GM23248 (cell line): ENCODE data around the gene SKAP1. TPM values are rescaled to one million over a fixed set of nuclear protein-coding genes. Genes with fewer than 3 reads are reported as not detected.

Source experiments
- DNase-seq: peaks from one replicate; pipeline ENCODE4 v3.0.0-alpha.2; 2015
- H2AFZ ChIP-seq: fragments of 200-600 bp; sonication (generic); 2 replicates; pipeline ENCODE4 v1.6.1; 2016; ENCODE audit warnings: antibody characterized with exemption
- H3F3A ChIP-seq: fragments of 200-600 bp; sonication (generic); 2 replicates; pipeline ENCODE4 v1.6.1; 2016; ENCODE audit warnings: mild to moderate bottlenecking, antibody characterized with exemption, mixed run types; ENCODE audit not compliant: insufficient read depth
- H3K27ac ChIP-seq: fragments of 200-600 bp; sonication (generic); 2 replicates; pipeline ENCODE4 v1.5.1; 2016; ENCODE audit warnings: mild to moderate bottlenecking
- H3K27me3 ChIP-seq: fragments of 200-600 bp; sonication (generic); replicated peaks from 2 replicates; pipeline ENCODE4 v1.6.1; 2016; ENCODE audit warnings: mild to moderate bottlenecking; ENCODE audit not compliant: insufficient read depth
- H3K36me3 ChIP-seq: fragments of 200-600 bp; sonication (generic); 2 replicates; pipeline ENCODE4 v1.6.1; 2016; ENCODE audit warnings: low read depth, mild to moderate bottlenecking
- H3K4me1 ChIP-seq: fragments of 200-600 bp; sonication (generic); 2 replicates; pipeline ENCODE4 v1.6.1; 2016; ENCODE audit warnings: mild to moderate bottlenecking; ENCODE audit not compliant: insufficient read depth
- H3K4me2 ChIP-seq: fragments of 200-600 bp; sonication (generic); one replicate; pipeline ENCODE4 v1.6.1; 2016; ENCODE audit warnings: mild to moderate bottlenecking; ENCODE audit not compliant: unreplicated experiment
- H3K4me3 ChIP-seq: fragments of 200-600 bp; sonication (generic); 2 replicates; pipeline ENCODE4 v1.5.1; 2016; ENCODE audit warnings: mild to moderate bottlenecking
- H3K79me2 ChIP-seq: fragments of 200-600 bp; sonication (generic); 2 replicates; pipeline ENCODE4 v1.6.1; 2016; ENCODE audit warnings: mild to moderate bottlenecking; ENCODE audit not compliant: insufficient read depth
- H3K9ac ChIP-seq: fragments of 200-600 bp; sonication (generic); 2 replicates; pipeline ENCODE4 v1.6.1; 2016; ENCODE audit warnings: mild to moderate bottlenecking
- H3K9me2 ChIP-seq: fragments of 200-600 bp; sonication (generic); 2 replicates; pipeline ENCODE4 v1.6.1; 2016; ENCODE audit warnings: mixed run types, mild to moderate bottlenecking, moderate library complexity; ENCODE audit not compliant: insufficient read depth
- H3K9me3 ChIP-seq: fragments of 200-600 bp; sonication (generic); one replicate; pipeline ENCODE4 v1.6.1; 2017; ENCODE audit warnings: low read depth
- H4K20me1 ChIP-seq: fragments of 200-600 bp; sonication (generic); 2 replicates; pipeline ENCODE4 v1.6.0; 2016; ENCODE audit not compliant: insufficient read depth
- EZH2 ChIP-seq: fragments of 200-600 bp; sonication (generic); IDR thresholded peaks from 2 replicates; pipeline ENCODE4 v1.6.1; 2018; ENCODE audit warnings: antibody characterized with exemption, mild to moderate bottlenecking; ENCODE audit not compliant: insufficient read depth, poor library complexity, severe bottlenecking
- EZH2phosphoT487 ChIP-seq: fragments of 200-600 bp; sonication (generic); IDR thresholded peaks from 2 replicates; pipeline ENCODE4 v1.6.1; 2018; ENCODE audit warnings: antibody characterized with exemption, moderate library complexity, mild to moderate bottlenecking, low read depth; ENCODE audit not compliant: insufficient read depth
- WGBS, 2 experiments: methylation state at CpG; one replicate each; pipeline ENCODE4 v1.1.6; 2015 to 2017; ENCODE audit warnings: low lambda C conversion rate in 2 of 2, low coverage in 1 of 2; ENCODE audit errors: missing lambda C conversion rate in 2 of 2; 5-methylcytosine and 5-hydroxymethylcytosine counted together
- in situ Hi-C: fragments of 300-500 bp; cut with MboI; formaldehyde crosslinking; loops from 2 replicates; pipeline ENCODE4 v1.15.0; 2020
- polyA plus RNA-seq: library from polyadenylated mRNA; unstranded; fragments of >200 nt; fragmentation: Nextera tagmentation; extraction: Ambion mirVana; gene quantifications from 2 replicates; pipeline ENCODE4 v1.2.1, GENCODE V29; 2016
- total RNA-seq: library from RNA; depleted of rRNA; stranded (reverse); fragments of >200 nt; shearing (Covaris generic); gene quantifications from 2 replicates; pipeline ENCODE4 v1.2.3, GENCODE V29; 2014

SKAP1 gene
- total and polyA plus RNA-seq, 2 experiments from 2014 or later = not detected

DNA sequence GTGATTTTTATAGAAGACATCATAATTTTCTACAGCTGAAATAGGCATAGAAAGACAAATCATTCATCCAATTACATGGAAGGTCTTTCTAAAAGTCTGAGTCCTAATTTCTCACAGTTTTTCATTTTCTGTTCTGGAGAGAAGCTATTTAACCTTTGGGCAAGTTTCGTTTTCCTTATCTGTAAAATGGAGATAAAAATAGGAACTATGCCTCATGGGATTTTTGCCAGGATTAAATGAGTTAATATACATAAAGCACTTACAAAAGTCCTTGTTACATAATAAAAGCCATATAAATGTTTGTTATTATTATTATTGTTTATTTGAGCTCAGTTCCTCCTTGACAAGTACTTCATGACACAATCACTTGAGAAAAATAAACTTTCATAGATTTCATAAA, 121.4 kb downstream of the SKAP1 start:
- Histone ChIP-seq H4K20me1 (no peaks in the 10 kb centered on the region), H3K27ac (no peak overlapping the region), H3K4me2 (no peak overlapping the region), H3K27me3 (peaks cover 93% of the 10 kb centered on the region), H3K79me2 (no peaks in the 10 kb centered on the region), H3K4me1 (no peaks in the 10 kb centered on the region), H3K9ac (no peak overlapping the region), H3K4me3 (no peak overlapping the region), H2AFZ (no peak overlapping the region), H3K9me2 (no peaks in the 10 kb centered on the region), H3K36me3 (no peaks in the 10 kb centered on the region), H3F3A (no peaks in the 10 kb centered on the region), H3K9me3 (no peaks in the 10 kb centered on the region)
- DNase-seq = no peak
- WGBS, 2 experiments = 17 to 37% methylated on average over 1 of the region's 1 CpG
- in situ Hi-C loops = no loop called here
- no peak for TF ChIP-seq EZH2phosphoT487
- peak; percentile 4 for TF ChIP-seq EZH2

DNA sequence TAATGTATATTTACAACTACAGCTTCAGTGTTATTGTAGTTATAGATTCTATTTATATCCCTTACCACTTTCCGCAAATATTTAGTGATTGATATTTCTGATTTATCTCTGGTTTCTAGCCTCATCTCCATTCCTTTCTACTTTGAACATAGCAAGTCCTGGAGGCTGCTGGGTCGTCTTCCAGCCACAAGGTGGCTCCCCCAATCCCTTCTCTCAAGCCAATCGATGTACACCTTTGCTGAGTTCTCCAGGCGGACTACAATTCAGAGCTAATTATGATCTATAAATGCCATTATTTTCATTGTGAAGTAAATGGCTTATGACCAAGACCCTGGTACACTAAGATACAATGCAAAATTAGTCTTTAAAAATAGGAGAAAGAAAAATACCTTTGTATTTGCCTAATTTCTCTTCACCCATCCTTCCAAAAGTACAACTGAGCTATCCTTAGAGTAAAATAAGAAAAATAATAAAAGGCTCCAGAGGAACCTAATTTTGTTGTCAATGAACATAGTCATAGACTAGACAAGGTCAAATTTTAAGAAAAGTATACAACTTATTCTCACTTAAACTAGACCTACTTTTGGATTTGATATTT, 122.1 kb downstream of the SKAP1 start:
- H3K9ac ChIP-seq = no peak overlapping the region
- H3K9me2 ChIP-seq = no peaks in the 10 kb centered on the region
- no peak for TF ChIP-seq EZH2phosphoT487
- peak; percentile 21 for TF ChIP-seq EZH2
- H3F3A ChIP-seq = no peaks in the 10 kb centered on the region
- no peaks in the 10 kb centered on the region for H4K20me1 ChIP-seq
- DNase-seq = peak; percentile 79
- H3K79me2 ChIP-seq = no peaks in the 10 kb centered on the region
- H2AFZ ChIP-seq = no peak overlapping the region
- no peaks in the 10 kb centered on the region for H3K9me3 ChIP-seq
- WGBS, 2 experiments = 2 to 5% methylated on average over 4 of the region's 4 CpGs
- H3K4me3 ChIP-seq = no peak overlapping the region
- H3K4me2 ChIP-seq = no peak overlapping the region
- no peaks in the 10 kb centered on the region for H3K36me3 ChIP-seq
- peaks cover 94% of the 10 kb centered on the region for H3K27me3 ChIP-seq
- in situ Hi-C loops = no loop called here
- H3K27ac ChIP-seq = no peak overlapping the region
- H3K4me1 ChIP-seq = no peaks in the 10 kb centered on the region

DNA sequence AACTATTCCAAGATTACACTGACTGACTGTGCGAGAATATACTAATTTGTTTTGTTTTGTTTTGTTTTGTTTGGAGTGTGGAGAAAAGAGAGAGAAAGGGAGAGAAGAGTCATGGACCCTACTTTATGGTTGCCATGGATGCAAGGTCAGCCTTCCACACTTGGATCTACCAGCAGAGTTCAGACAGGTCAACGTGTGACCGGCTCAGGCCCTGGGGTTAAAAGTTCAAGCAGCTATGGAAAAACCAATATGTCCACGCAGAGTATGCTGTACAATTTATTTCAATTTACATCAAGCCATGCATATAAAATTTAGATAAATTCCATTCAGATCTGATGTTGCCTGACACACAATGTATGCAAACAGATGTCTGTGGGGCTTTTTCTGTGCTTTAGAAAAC, 122.8 kb downstream of the SKAP1 start:
- 56 to 61% methylated on average over 4 of the region's 4 CpGs for WGBS, 2 experiments
- no peaks in the 10 kb centered on the region for H3K9me2 ChIP-seq
- no peaks in the 10 kb centered on the region for H3K4me1 ChIP-seq
- no peak overlapping the region for H3K9ac ChIP-seq
- peaks cover 96% of the 10 kb centered on the region for H3K27me3 ChIP-seq
- no peaks in the 10 kb centered on the region for H4K20me1 ChIP-seq
- H3K79me2 ChIP-seq = no peaks in the 10 kb centered on the region
- H3K4me2 ChIP-seq = no peak overlapping the region
- H3K36me3 ChIP-seq = no peaks in the 10 kb centered on the region
- TF ChIP-seq EZH2 = no peak
- no peak for TF ChIP-seq EZH2phosphoT487
- no peak overlapping the region for H3K27ac ChIP-seq
- no peak overlapping the region for H3K4me3 ChIP-seq
- no peak overlapping the region for H2AFZ ChIP-seq
- no peak for DNase-seq
- no peaks in the 10 kb centered on the region for H3K9me3 ChIP-seq
- no peaks in the 10 kb centered on the region for H3F3A ChIP-seq
- in situ Hi-C loops = no loop called here

DNA sequence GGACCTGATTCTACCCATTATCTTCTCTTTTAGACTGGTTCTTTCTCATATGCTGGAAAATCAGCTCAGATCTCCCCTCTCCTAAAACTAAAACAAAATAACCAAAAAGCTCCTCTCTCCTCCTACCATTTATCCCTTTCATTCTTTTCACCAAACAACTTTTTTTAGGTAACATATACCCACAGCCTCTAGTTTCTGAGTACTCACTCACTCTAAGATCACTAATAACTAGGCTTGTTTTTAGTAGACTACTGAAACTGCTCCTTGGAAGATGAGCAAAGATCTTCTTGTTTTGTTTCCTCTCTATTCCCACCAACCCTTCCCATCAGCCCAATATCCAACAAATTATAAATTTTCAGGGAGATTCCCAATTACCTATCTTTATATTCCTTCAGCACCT, 129.0 kb downstream of the SKAP1 start:
- H2AFZ ChIP-seq = no peak overlapping the region
- H3F3A ChIP-seq = no peaks in the 10 kb centered on the region
- peaks cover 71% of the 10 kb centered on the region for H3K27me3 ChIP-seq
- H3K4me3 ChIP-seq = no peak overlapping the region
- TF ChIP-seq EZH2phosphoT487 = no peak
- TF ChIP-seq EZH2 = no peak
- H3K9ac ChIP-seq = no peak overlapping the region
- H3K4me2 ChIP-seq = no peak overlapping the region
- H3K79me2 ChIP-seq = no peaks in the 10 kb centered on the region
- no peaks in the 10 kb centered on the region for H4K20me1 ChIP-seq
- no peaks in the 10 kb centered on the region for H3K9me2 ChIP-seq
- in situ Hi-C loops = no loop called here
- no peaks in the 10 kb centered on the region for H3K4me1 ChIP-seq
- H3K27ac ChIP-seq = no peak overlapping the region
- H3K9me3 ChIP-seq = no peaks in the 10 kb centered on the region
- no peak for DNase-seq
- H3K36me3 ChIP-seq = no peaks in the 10 kb centered on the region

GRCh38 chr17:48299760-48300159, 130.3 kb downstream of the SKAP1 start:
- DNase-seq = no peak
- H3K4me2 ChIP-seq = no peak overlapping the region
- 80 to 85% methylated on average over 1 of the region's 1 CpG for WGBS, 2 experiments
- H3K79me2 ChIP-seq = no peaks in the 10 kb centered on the region
- no peaks in the 10 kb centered on the region for H3K36me3 ChIP-seq
- in situ Hi-C loops = no loop called here
- H3K4me3 ChIP-seq = no peak overlapping the region
- TF ChIP-seq EZH2 (no peak), EZH2phosphoT487 (no peak)
- H3K9me3 ChIP-seq = no peaks in the 10 kb centered on the region
- H3K4me1 ChIP-seq = no peaks in the 10 kb centered on the region
- no peak overlapping the region for H2AFZ ChIP-seq
- H3K9me2 ChIP-seq = no peaks in the 10 kb centered on the region
- no peak overlapping the region for H3K9ac ChIP-seq
- no peak overlapping the region for H3K27ac ChIP-seq
- H3K27me3 ChIP-seq = peaks cover 58% of the 10 kb centered on the region
- H3F3A ChIP-seq = no peaks in the 10 kb centered on the region
- no peaks in the 10 kb centered on the region for H4K20me1 ChIP-seq
